Breast epithelium (tissue), 4 donors: Measurements from ENCODE around the gene DPYSL3. TPM values are rescaled to one million over a fixed set of nuclear protein-coding genes. Genes with fewer than 3 reads are reported as not detected.

Source experiments
- DNase-seq, 2 donors: peaks; one replicate each; pipeline ENCODE4 v3.0.0-alpha.2; 2019; ENCODE audit warnings: low spot score in 2 of 2
- H3K27ac ChIP-seq, 2 donors: fragments of 200-600 bp; sonication (generic) in 1 of 2; one replicate each; pipeline ENCODE4 v1.5.1; 2016 to 2019; ENCODE audit warnings: mild to moderate bottlenecking in 1 of 2
- H3K27me3 ChIP-seq, 2 donors: fragments of 200-600 bp; sonication (generic) in 1 of 2; one replicate each; pipeline versions ENCODE4 v1.5.1 to v1.6.0; 2017 to 2019; ENCODE audit warnings: control low read depth in 1 of 2, mild to moderate bottlenecking in 1 of 2
- H3K36me3 ChIP-seq: fragments of 200-600 bp; one replicate; pipeline ENCODE4 v1.5.1; 2019
- H3K4me1 ChIP-seq, 2 donors: fragments of 200-600 bp; sonication (generic); one replicate each; pipeline ENCODE4 v1.5.1; 2016 to 2019; ENCODE audit warnings: control low read depth in 1 of 2
- H3K4me3 ChIP-seq, 3 donors: fragments of 200-600 bp; sonication (generic); 1 replicate in 2 of 3; 2 replicates in 1 of 3; pipeline ENCODE4 v1.5.1; 2016 to 2019; ENCODE audit warnings: mild to moderate bottlenecking in 3 of 3, moderate library complexity in 2 of 3
- H3K9me3 ChIP-seq, 2 donors: fragments of 200-600 bp; sonication (generic) in 1 of 2; one replicate each; pipeline ENCODE4 v1.5.1; 2016 to 2019; ENCODE audit warnings: control low read depth in 1 of 2
- CTCF ChIP-seq, 3 donors: fragments of 450-650 bp; IDR thresholded peaks; one replicate each; pipeline ENCODE4 v1.5.1; 2016 to 2017; ENCODE audit warnings: antibody characterized with exemption in 3 of 3, mild to moderate bottlenecking in 3 of 3, moderate library complexity in 3 of 3
- POLR2A ChIP-seq: fragments of 450-650 bp; IDR thresholded peaks from one replicate; pipeline ENCODE4 v1.6.1; 2016; ENCODE audit warnings: antibody characterized with exemption, mild to moderate bottlenecking, moderate library complexity
- POLR2AphosphoS5 ChIP-seq, 3 donors: sonication (generic); formaldehyde crosslinking; IDR thresholded peaks; one replicate each; pipeline ENCODE4 v1.6.1; 2017; ENCODE audit warnings: antibody characterized with exemption in 3 of 3
- intact Hi-C: fragments of 100-400 bp; cut with DNase I; formaldehyde crosslinking; loops from one replicate; pipeline ENCODE4 v1.15.1; 2023; ENCODE audit warnings: low total_unique reads
- total RNA-seq, 3 donors: library from RNA; depleted of rRNA; stranded (reverse); fragments of >200 nt; gene quantifications; one replicate each; pipeline ENCODE4 v1.1.0, GENCODE V29; 2016

The DPYSL3 gene
- total RNA-seq, 3 donors from 2014 or later: 34.4 to 73.1 (median 34.7) TPM

DNA sequence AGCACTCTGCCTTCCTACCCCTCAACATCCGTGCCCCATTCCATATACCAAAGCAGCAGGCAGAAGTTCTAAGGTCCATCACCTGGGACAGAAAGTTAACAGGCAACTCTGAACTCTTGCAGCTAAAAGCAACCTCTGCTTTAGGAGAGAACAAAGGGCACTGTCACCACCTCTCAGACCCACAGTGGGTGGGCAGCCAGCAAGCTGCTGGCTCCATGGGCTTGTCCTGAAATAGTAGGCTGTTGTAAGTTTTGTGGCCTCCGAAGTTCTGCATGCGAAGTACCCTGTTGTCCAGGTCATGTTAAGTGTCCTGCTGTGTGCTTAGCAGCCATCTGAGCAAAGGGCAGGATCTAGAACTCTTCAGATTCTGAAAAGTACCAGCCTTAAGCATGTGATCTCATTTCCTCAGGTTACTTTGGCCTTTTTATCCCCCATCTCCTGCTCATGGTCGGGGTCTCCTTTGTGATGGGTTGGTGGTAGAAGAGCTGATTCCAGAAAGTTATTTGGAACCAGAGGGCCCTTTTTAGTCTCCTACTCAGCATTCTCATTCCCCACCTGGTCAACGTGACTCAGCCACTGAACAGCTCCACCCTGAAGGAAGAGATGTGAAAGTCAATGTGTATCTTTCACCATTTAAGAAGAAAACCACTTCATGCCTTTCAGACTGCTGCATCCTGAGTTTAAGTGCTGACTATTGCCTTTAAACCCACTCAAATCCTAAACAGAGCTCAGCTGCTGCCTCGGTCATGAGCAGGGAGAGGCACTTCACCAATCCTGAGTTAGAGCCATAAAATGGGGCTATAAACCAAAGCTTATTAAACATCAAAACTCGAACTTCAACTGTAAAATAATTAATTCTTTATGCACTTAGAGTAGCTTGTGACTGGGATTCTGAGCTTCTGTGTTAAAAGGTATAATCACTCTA, 121.4 kb downstream of the DPYSL3 start:
- intact Hi-C loops: loop anchor here (5.0 kb wide), 1 partner anchor 419 kb away; no protein-coding TSS in a partner anchor
- no peaks in the 10 kb centered on the region for H3K36me3 ChIP-seq
- TF ChIP-seq POLR2A (no peak), POLR2AphosphoS5 (IDR thresholded peaks at IDR 0.05) (no peak), CTCF (IDR thresholded peaks at IDR 0.05) (no peak)
- H3K4me3 ChIP-seq: no peak overlapping the region
- H3K27me3 ChIP-seq: no peaks in the 10 kb centered on the region
- no peak for DNase-seq
- H3K4me1 ChIP-seq: no peaks in the 10 kb centered on the region
- H3K9me3 ChIP-seq: no peaks in the 10 kb centered on the region
- no peak overlapping the region for H3K27ac ChIP-seq

GRCh38 chr5:147387109-147387508, 122.8 kb downstream of the DPYSL3 start:
- no peaks in the 10 kb centered on the region for H3K4me1 ChIP-seq
- no peaks in the 10 kb centered on the region for H3K36me3 ChIP-seq
- H3K9me3 ChIP-seq: no peaks in the 10 kb centered on the region
- H3K27ac ChIP-seq: no peak overlapping the region
- H3K27me3 ChIP-seq: no peaks in the 10 kb centered on the region
- no peak for TF ChIP-seq CTCF (IDR thresholded peaks at IDR 0.05)
- no peak for TF ChIP-seq POLR2A
- no peak for TF ChIP-seq POLR2AphosphoS5 (IDR thresholded peaks at IDR 0.05)
- no peak for DNase-seq
- intact Hi-C loops: loop anchor here (5.0 kb wide), 1 partner anchor 420 kb away; no protein-coding TSS in a partner anchor
- no peak overlapping the region for H3K4me3 ChIP-seq

GRCh38 chr5:147384346-147385193, 125.3 kb downstream of the DPYSL3 start:
- Histone ChIP-seq H3K4me1 (no peaks in the 10 kb centered on the region), H3K27me3 (no peaks in the 10 kb centered on the region), H3K27ac (no peak overlapping the region), H3K9me3 (no peaks in the 10 kb centered on the region), H3K36me3 (no peaks in the 10 kb centered on the region), H3K4me3 (no peak overlapping the region)
- intact Hi-C loops: loop anchor here (5.0 kb wide), 1 partner anchor 423 kb away; no protein-coding TSS in a partner anchor
- no peak for TF ChIP-seq POLR2A
- no peak for TF ChIP-seq POLR2AphosphoS5 (IDR thresholded peaks at IDR 0.05)
- no peak for TF ChIP-seq CTCF (IDR thresholded peaks at IDR 0.05)
- DNase-seq: no peak

- intact Hi-C loops: no loop called here
- Histone ChIP-seq H3K27ac (peak overlapping the region in 1 of 2 donors; percentile 80), H3K36me3 (no peaks in the 10 kb centered on the region), H3K27me3 (no peaks in the 10 kb centered on the region), H3K9me3 (peaks cover 0 to 4% of the 10 kb centered on the region in 2 donors), H3K4me3 (peak overlapping the region; percentile 17 to 60 (median 38)), H3K4me1 (no peaks in the 10 kb centered on the region)
- no peak for TF ChIP-seq POLR2A
- no peak for TF ChIP-seq CTCF (IDR thresholded peaks at IDR 0.05)
- TF ChIP-seq POLR2AphosphoS5 (IDR thresholded peaks at IDR 0.05): no peak
- no peak for DNase-seq
These were observed 127.1 kb downstream of the DPYSL3 start for GRCh38 chr5:147382776-147383175.
